NCI-H2196 (cell line): Measurements from ENCODE around the gene GAPDHS.

Source experiments
- DNase-seq: peaks from one replicate; lab custom pipeline; 2025; ENCODE audit not compliant: unreplicated experiment; lab: John Stamatoyannopoulos, UW

GAPDHS gene

DNA sequence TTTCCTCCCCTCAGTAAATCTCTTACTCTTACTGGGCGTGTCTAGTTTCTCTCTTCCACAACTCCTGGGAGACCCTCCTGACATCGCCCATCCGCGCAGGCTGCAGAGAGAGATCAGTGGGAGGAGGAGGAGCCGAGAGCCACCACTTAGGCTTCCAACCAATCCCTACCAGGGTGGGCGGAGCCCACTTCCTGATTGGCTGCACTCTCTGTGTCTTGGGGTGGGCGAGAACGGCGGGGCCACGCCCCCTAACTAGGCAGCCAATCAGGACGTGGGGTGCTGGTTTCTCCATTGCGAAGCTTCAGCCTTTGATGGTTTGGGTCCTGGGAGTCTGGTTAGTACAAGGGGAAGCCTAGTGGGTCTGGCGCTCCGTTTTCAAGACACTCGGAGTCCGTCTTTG lies 52.6 kb downstream of the GAPDHS start, which contains the start of gene PMIS2:
PMIS2 (plus strand) TSS at position 326 of the 400 bp plus-strand sequence. CDS start 87 bp downstream, outside the sequence.
- no peak for DNase-seq

DNA sequence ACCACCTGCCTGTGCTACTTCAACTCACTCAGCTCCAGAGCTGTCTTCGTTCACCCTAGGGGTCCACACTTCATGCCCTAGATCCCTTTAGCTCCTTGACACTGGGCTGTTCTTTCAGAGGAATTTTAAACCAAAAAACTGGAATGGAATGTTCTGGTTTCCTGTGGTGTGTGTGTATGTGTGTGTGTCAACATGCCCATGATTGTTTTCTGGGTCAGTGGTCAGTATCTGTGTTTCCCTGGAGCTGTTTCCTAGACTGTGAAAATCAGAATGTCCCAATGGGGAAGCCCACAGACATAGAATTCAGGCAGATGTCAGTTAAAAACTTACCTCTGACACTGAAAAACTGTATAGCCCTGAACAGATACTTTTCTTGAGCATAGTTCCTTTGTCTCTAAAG lies 54.1 kb downstream of the GAPDHS start:
- no peak for DNase-seq

DNA sequence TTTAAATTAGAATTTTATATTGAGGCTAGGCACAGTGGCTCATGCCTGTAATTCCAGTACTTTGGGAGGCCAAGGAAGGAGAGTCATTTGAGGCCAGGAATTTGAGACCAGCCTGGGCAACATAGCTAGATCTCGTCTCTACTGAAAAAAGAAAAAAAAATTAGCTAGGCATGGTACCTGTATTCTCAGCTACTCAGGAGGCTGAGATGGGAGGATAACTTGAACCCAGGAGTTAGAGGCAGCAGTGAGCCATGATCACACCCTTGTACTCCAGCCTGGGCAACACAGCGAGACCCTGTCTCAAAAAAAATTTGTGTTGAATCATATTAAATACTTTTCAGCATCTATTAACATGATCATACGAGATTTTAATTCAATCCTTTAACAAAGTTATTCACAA lies 57.6 kb downstream of the GAPDHS start:
- DNase-seq: no peak

DNA sequence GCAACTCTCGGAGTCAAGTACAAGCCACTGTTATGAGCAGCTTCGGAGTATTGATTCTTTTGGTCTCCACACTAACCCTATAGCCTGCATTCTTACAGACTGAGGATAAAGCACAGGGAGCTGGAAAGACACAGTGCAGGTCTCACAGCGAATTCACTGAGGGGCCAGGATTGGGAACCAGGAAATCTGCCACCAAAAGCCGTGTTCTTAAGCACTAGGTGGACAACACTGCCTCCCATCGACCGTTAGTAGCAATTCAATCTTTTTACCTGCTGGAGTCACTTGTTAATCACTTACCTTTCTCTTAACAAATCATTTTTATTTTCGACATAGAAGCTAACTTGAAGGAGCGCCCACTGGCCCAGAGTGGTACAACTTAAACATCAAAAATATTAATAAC lies 59.0 kb downstream of the GAPDHS start:
- DNase-seq: peak; percentile 25
